Measurements from ENCODE around the gene FXYD6.

DNA sequence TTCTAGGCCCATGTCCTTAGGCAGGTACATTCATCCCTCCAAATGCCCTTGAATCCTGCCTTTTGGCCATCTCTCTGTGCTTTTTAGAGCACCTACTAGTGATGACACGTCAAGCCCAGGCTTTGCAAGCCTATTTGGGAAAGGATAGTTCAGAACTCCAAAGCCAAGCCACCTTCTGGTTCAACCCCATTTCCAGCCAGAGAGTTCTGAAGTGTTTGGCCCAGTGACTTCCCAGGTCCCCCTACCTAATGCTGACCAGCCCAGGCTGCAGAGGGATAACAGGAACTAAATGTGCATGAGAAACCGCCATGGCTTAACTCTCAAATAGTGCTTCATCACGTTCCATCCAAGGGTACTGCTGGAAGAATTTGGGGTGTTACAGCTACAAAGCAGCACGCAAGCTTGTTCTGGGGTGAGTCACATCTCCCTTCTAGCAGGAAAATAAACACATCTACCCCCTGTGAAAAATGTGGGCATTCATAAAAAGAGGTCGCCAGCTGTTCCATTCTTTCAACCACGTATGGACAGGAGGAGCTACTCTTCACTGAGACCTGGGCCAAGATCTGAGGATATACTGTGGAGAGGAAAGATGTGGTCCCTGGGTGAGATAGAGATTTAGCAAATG is 2.0 kb upstream of the FXYD6 start:
- TF ChIP-seq, protein P1, sequence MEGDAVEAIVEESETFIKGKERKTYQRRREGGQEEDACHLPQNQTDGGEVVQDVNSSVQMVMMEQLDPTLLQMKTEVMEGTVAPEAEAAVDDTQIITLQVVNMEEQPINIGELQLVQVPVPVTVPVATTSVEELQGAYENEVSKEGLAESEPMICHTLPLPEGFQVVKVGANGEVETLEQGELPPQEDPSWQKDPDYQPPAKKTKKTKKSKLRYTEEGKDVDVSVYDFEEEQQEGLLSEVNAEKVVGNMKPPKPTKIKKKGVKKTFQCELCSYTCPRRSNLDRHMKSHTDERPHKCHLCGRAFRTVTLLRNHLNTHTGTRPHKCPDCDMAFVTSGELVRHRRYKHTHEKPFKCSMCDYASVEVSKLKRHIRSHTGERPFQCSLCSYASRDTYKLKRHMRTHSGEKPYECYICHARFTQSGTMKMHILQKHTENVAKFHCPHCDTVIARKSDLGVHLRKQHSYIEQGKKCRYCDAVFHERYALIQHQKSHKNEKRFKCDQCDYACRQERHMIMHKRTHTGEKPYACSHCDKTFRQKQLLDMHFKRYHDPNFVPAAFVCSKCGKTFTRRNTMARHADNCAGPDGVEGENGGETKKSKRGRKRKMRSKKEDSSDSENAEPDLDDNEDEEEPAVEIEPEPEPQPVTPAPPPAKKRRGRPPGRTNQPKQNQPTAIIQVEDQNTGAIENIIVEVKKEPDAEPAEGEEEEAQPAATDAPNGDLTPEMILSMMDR (IDR thresholded peaks at IDR 0.05; ENCODE audit: low read depth, low read length, missing input control), result no peak
- no peak for TF ChIP-seq JUND (IDR thresholded peaks at IDR 0.05)
- TF ChIP-seq, protein P2, sequence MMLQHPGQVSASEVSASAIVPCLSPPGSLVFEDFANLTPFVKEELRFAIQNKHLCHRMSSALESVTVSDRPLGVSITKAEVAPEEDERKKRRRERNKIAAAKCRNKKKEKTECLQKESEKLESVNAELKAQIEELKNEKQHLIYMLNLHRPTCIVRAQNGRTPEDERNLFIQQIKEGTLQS (IDR thresholded peaks at IDR 0.05), result no peak
- no peak for TF ChIP-seq EGR1 (IDR thresholded peaks at IDR 0.05; ENCODE audit: low read depth in 2 of 2)
- TF ChIP-seq GABPA (IDR thresholded peaks at IDR 0.05 in 1 of 2, conservative IDR thresholded peaks at IDR 0.05 in 1 of 2), result no peak
- no peak for TF ChIP-seq SP1 (IDR thresholded peaks at IDR 0.05)
- no peak for TF ChIP-seq YY1 (IDR thresholded peaks at IDR 0.05)
